Endothelial cell of umbilical vein (primary cell): ENCODE results near the gene MSANTD3. TPM values are rescaled to one million over a fixed set of nuclear protein-coding genes. Genes with fewer than 3 reads are reported as not detected.

Experiments used
- BruUV-seq: library from RNA; stranded (reverse); fragments of 400-500 nt; replicated peaks from 2 replicates; lab custom pipeline; 2021; lab: Mats Ljungman, UMichigan
- CTCF ChIA-PET: fragments of 300-600, 350-600 bp; sonication (Branson Sonifier 250); formaldehyde crosslinking; loops from one replicate; lab custom pipeline; 2021; ENCODE audit warnings: antibody characterized with exemption, inconsistent platforms; lab: Charles Lee
- POLR2A ChIA-PET: fragments of 300-600, 350-600 bp; sonication (Branson Sonifier 250); formaldehyde crosslinking; loops from one replicate; lab custom pipeline; 2021; ENCODE audit warnings: antibody characterized with exemption, inconsistent platforms; lab: Charles Lee
- DNase-seq: peaks from one replicate; pipeline ENCODE4 v3.0.0-alpha.2; 2011; ENCODE audit warnings: low read depth, low spot score
- FAIRE-seq: peaks from 2 replicates; lab custom pipeline; 2011; peaks lifted over from hg19 to GRCh38; lab: Jason Lieb, UNC
- H2AFZ ChIP-seq: 2 replicates; pipeline ENCODE4 v1.6.0; 2012; ENCODE audit warnings: low read depth, low read length, control low read depth, inconsistent platforms
- H3K27ac ChIP-seq: 2 replicates; pipeline ENCODE4 v1.5.1; 2011; ENCODE audit warnings: low read depth, mild to moderate bottlenecking, control low read depth, low read length, moderate library complexity; ENCODE audit not compliant: insufficient read depth
- H3K27me3 ChIP-seq, 2 experiments: 2 replicates each; pipeline versions ENCODE4 v1.6.0 to v1.6.1; 2011; ENCODE audit warnings: low read length in 2 of 2, mixed read lengths in 1 of 2; ENCODE audit not compliant: control insufficient read depth in 2 of 2, insufficient read depth in 2 of 2
- H3K36me3 ChIP-seq, 2 experiments: 2 replicates in 1 of 2; 3 replicates in 1 of 2; pipeline ENCODE4 v1.5.1; 2011; ENCODE audit warnings: low read length in 2 of 2, mild to moderate bottlenecking in 1 of 2, moderate library complexity in 1 of 2; ENCODE audit not compliant: control insufficient read depth in 2 of 2, insufficient read depth in 2 of 2; ENCODE audit errors: extremely low read depth in 1 of 2
- H3K4me1 ChIP-seq: 3 replicates; pipeline ENCODE4 v1.5.1; 2011; ENCODE audit warnings: mild to moderate bottlenecking, low read length; ENCODE audit not compliant: control insufficient read depth, insufficient read depth; ENCODE audit errors: extremely low read depth
- H3K4me2 ChIP-seq: 2 replicates; pipeline ENCODE4 v1.6.1; 2011; ENCODE audit warnings: low read length, control low read depth, mixed read lengths; ENCODE audit not compliant: insufficient read depth
- H3K4me3 ChIP-seq, 3 experiments: fragments of 200-600 bp in 1 of 3; sonication (generic), shearing (Covaris generic) in 1 of 3; replicated peaks in 1 of 3; 2 replicates each; pipeline ENCODE4 v1.5.1; 2011 to 2016; ENCODE audit warnings: control low read depth in 3 of 3, low read length in 3 of 3, mild to moderate bottlenecking in 2 of 3, inconsistent platforms in 1 of 3, low read depth in 1 of 3, moderate library complexity in 1 of 3; ENCODE audit not compliant: insufficient read depth in 1 of 3
- H3K79me2 ChIP-seq: 2 replicates; pipeline ENCODE4 v1.6.0; 2012; ENCODE audit warnings: low read length, inconsistent platforms; ENCODE audit not compliant: control insufficient read depth, insufficient read depth
- H3K9ac ChIP-seq: replicated peaks from 2 replicates; pipeline ENCODE3; 2011; ENCODE audit warnings: low read length, control low read depth; ENCODE audit not compliant: insufficient read depth; ENCODE audit errors: extremely low read depth
- H3K9me1 ChIP-seq: replicated peaks from 3 replicates; pipeline ENCODE4 v1.6.0; 2011; ENCODE audit warnings: mild to moderate bottlenecking, low read length; ENCODE audit not compliant: control insufficient read depth, insufficient read depth; ENCODE audit errors: extremely low read depth
- H3K9me3 ChIP-seq: replicated peaks from 2 replicates; pipeline ENCODE4 v1.5.1; 2012; ENCODE audit warnings: low read length, inconsistent platforms; ENCODE audit not compliant: control insufficient read depth, insufficient read depth
- H4K20me1 ChIP-seq: replicated peaks from 2 replicates; pipeline ENCODE3; 2011; ENCODE audit warnings: mild to moderate bottlenecking, low read length; ENCODE audit not compliant: control insufficient read depth, insufficient read depth; ENCODE audit errors: extremely low read depth
- EZH2 ChIP-seq: IDR thresholded peaks from 2 replicates; pipeline ENCODE4 v1.6.1; 2012; ENCODE audit warnings: borderline replicate concordance, low read depth, mild to moderate bottlenecking, moderate library complexity, low read length, inconsistent platforms; ENCODE audit not compliant: severe bottlenecking
- FOS ChIP-seq: IDR thresholded peaks from 2 replicates; pipeline ENCODE4 v1.6.1; 2011; ENCODE audit warnings: mild to moderate bottlenecking, low read length, moderate library complexity, borderline replicate concordance; ENCODE audit not compliant: insufficient read depth
- GATA2 ChIP-seq: IDR thresholded peaks from 2 replicates; pipeline ENCODE4 v1.7.0; 2011; ENCODE audit warnings: low read depth, mild to moderate bottlenecking, moderate library complexity, mixed read lengths, low read length; ENCODE audit not compliant: insufficient read length, insufficient read depth
- JUN ChIP-seq: IDR thresholded peaks from 2 replicates; pipeline ENCODE4 v1.6.1; 2011; ENCODE audit warnings: borderline replicate concordance, low read depth; ENCODE audit not compliant: insufficient read length, insufficient read depth
- MYC ChIP-seq: IDR thresholded peaks from one replicate; pipeline ENCODE4 v1.6.1; 2011; ENCODE audit warnings: mild to moderate bottlenecking, low read depth, low read length
- POLR2A ChIP-seq: IDR thresholded peaks from 2 replicates; pipeline ENCODE4 v1.6.1; 2012; ENCODE audit warnings: low read depth, mild to moderate bottlenecking, control low read depth, low read length
- POLR2AphosphoS5 ChIP-seq: IDR thresholded peaks from 2 replicates; pipeline ENCODE4 v1.6.1; 2012; ENCODE audit warnings: low read depth, mild to moderate bottlenecking, control low read depth, low read length, moderate library complexity; ENCODE audit not compliant: insufficient read depth
- dilution Hi-C: fragments of 300-500 bp; cut with MboI; formaldehyde crosslinking; loops from one replicate; pipeline ENCODE4 v1.15.0; 2019; ENCODE audit warnings: low sequenced_read_pairs; ENCODE audit not compliant: extremely low pct_ligation_motif_present
- intact Hi-C: fragments of 100-400 bp; cut with micrococcal nuclease; formaldehyde crosslinking; loops from one replicate; pipeline ENCODE4 v1.10.0; 2022
- polyA plus RNA-seq, 4 experiments: library from polyadenylated mRNA; depleted of rRNA in 3 of 4; stranded (reverse) in 3 of 4; unstranded in 1 of 4; fragments of >200 nt; gene quantifications; 2 replicates each; pipeline versions ENCODE4 v1.2.1 to v1.2.3, GENCODE V29; 2011 to 2012; ENCODE audit warnings: missing spikeins in 1 of 4
- total RNA-seq: library from RNA; stranded (reverse); gene quantifications from 2 replicates; pipeline ENCODE4 v1.2.3, GENCODE V29; 2021
- TF ChIP-seq, protein P1 (sequence below), 2 donors: IDR thresholded peaks; 1 replicate in 1 of 2; 2 replicates in 1 of 2; pipeline ENCODE4 v1.5.1; 2011; ENCODE audit warnings: low read length in 2 of 2, mild to moderate bottlenecking in 2 of 2, moderate library complexity in 2 of 2, control low read depth in 1 of 2, inconsistent platforms in 1 of 2, low read depth in 1 of 2; ENCODE audit not compliant: insufficient read depth in 1 of 2; ENCODE audit errors: extremely low read depth in 1 of 2
- TF ChIP-seq, protein P2 (sequence below): IDR thresholded peaks from 2 replicates; pipeline ENCODE4 v1.6.1; 2011; ENCODE audit not compliant: insufficient read depth, insufficient read length

MSANTD3 gene
- total and polyA plus RNA-seq, 2 donors (not counting 3 experiments of a cell fraction or from before 2014, with no cell fraction given) = 31.3 to 88.5 TPM

DNA sequence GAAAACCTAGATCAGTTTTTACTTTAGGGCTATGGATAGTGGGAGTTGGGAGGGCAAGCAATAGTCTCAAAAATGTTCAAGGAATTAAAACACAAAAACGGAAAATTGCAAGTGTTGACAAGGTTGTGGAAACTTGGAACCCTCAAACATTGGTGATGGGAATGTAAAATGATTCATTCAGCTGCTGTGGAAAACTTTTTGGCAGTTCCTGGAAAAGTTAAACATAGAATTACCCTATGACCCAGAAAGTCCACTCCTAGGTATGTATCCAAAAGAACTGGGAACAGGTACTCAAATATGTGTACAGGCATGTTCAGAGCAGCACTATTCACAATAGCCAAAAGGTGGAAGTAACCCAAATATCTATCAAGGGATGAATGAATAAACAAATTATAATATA, 1.2 kb upstream of the MSANTD3 start:
- CTCF ChIA-PET = interaction anchor here (1.1 to 1.8 kb wide), 6 partner anchors 11 to 170 kb away, joined by 3 to 8 read pairs (median 5); no protein-coding TSS in a partner anchor
- POLR2A ChIA-PET = interaction anchor here (1.2 to 1.8 kb wide), 2 partner anchors 14 to 74 kb away, joined by 3 to 8 read pairs; partner anchors contain the start of gene TEX10

DNA sequence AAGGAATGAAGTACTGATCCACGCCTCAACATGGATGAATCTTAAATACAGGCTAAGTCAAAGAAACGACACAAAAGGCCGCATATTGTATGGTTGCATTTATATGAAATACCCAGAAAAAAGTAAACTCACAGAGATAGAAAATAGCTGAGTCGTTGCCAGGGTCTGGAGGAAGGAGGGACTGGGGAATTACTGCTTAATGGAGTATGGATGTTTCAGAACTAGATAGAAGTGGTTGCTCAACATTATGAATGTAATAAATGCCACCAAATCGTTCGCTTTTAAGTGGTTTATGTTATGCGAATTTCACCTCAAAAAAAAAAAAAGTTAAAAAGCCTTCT, 784 bp upstream of the MSANTD3 start:
- Histone ChIP-seq H2AFZ (peak overlapping the region; percentile 48), H3K9ac (peak overlapping the region; percentile 95), H4K20me1 (no peaks in the 10 kb centered on the region), H3K36me3 (no peaks in the 10 kb centered on the region), H3K9me3 (no peaks in the 10 kb centered on the region), H3K27ac (peak overlapping the region; percentile 96), H3K4me1 (peaks cover 36% of the 10 kb centered on the region), H3K4me3 (peak overlapping the region in 2 of 3 experiments; percentile 77 to 96), H3K4me2 (peak overlapping the region; percentile 94), H3K79me2 (peaks cover 31% of the 10 kb centered on the region), H3K9me1 (no peaks in the 10 kb centered on the region), H3K27me3 (no peaks in the 10 kb centered on the region)
- peak; percentile 35 for FAIRE-seq
- intact Hi-C loops = loop anchor here (1.0 to 5.0 kb wide), 4 partner anchors 15 to 973 kb away; partner anchors contain the start of genes ERP44, INVS, MRPL50 and ZNF189
- CTCF ChIA-PET = interaction anchor here (0.6 to 1.8 kb wide), 10 partner anchors 10 to 169 kb away, joined by 3 to 8 read pairs (median 4); no protein-coding TSS in a partner anchor
- dilution Hi-C loops = loop anchor here (25.0 kb wide), 1 partner anchor 89 kb away; no protein-coding TSS in a partner anchor
- POLR2A ChIA-PET = interaction anchor here (0.7 to 1.8 kb wide), 3 partner anchors 15 to 74 kb away, joined by 3 to 8 read pairs (median 3); partner anchors contain the start of gene TEX10
- DNase-seq = no peak
- TF ChIP-seq GATA2 (no peak), EZH2 (no peak), FOS (no peak), JUN (no peak), POLR2AphosphoS5 (no peak), POLR2A (no peak), MYC (no peak)
- TF ChIP-seq, protein P1, sequence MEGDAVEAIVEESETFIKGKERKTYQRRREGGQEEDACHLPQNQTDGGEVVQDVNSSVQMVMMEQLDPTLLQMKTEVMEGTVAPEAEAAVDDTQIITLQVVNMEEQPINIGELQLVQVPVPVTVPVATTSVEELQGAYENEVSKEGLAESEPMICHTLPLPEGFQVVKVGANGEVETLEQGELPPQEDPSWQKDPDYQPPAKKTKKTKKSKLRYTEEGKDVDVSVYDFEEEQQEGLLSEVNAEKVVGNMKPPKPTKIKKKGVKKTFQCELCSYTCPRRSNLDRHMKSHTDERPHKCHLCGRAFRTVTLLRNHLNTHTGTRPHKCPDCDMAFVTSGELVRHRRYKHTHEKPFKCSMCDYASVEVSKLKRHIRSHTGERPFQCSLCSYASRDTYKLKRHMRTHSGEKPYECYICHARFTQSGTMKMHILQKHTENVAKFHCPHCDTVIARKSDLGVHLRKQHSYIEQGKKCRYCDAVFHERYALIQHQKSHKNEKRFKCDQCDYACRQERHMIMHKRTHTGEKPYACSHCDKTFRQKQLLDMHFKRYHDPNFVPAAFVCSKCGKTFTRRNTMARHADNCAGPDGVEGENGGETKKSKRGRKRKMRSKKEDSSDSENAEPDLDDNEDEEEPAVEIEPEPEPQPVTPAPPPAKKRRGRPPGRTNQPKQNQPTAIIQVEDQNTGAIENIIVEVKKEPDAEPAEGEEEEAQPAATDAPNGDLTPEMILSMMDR (IDR thresholded peaks at IDR 0.05; ENCODE audit: extremely low read depth in 1 of 2, insufficient read depth in 1 of 2, low read depth in 1 of 2, low read length in 2 of 2) = no peak
- TF ChIP-seq, protein P2, sequence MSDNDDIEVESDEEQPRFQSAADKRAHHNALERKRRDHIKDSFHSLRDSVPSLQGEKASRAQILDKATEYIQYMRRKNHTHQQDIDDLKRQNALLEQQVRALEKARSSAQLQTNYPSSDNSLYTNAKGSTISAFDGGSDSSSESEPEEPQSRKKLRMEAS = no peak
- BruUV-seq = no TSS peak

More for the DNA sequence above, 1.2 kb upstream of the MSANTD3 start:
- intact Hi-C loops (loop anchor here (1.0 to 5.0 kb wide), 4 partner anchors 14 to 973 kb away; partner anchors contain the start of genes ERP44, INVS, MRPL50 and ZNF189), dilution Hi-C loops (loop anchor here (25.0 kb wide), 1 partner anchor 88 kb away; no protein-coding TSS in a partner anchor)
- no TSS peak for BruUV-seq
- peak overlapping the region; percentile 96 for H3K27ac ChIP-seq
- no peaks in the 10 kb centered on the region for H4K20me1 ChIP-seq
- FAIRE-seq (no peak), DNase-seq (no peak)
- H3K4me3 ChIP-seq = no peak overlapping the region
- no peaks in the 10 kb centered on the region for H3K9me3 ChIP-seq
- H3K36me3 ChIP-seq = no peaks in the 10 kb centered on the region
- peak overlapping the region; percentile 95 for H3K9ac ChIP-seq
- H3K27me3 ChIP-seq = no peaks in the 10 kb centered on the region
- peak overlapping the region; percentile 94 for H3K4me2 ChIP-seq
- H3K79me2 ChIP-seq = peaks cover 27% of the 10 kb centered on the region
- TF ChIP-seq, protein P1 (IDR thresholded peaks at IDR 0.05; ENCODE audit: extremely low read depth in 1 of 2, insufficient read depth in 1 of 2, low read depth in 1 of 2, low read length in 2 of 2) = no peak
- no peak for TF ChIP-seq GATA2
- H2AFZ ChIP-seq = peak overlapping the region; percentile 27
- H3K9me1 ChIP-seq = no peaks in the 10 kb centered on the region
- H3K4me1 ChIP-seq = peaks cover 36% of the 10 kb centered on the region
